Keratinocyte (primary cell): Measurements from ENCODE around the gene ZFR2.

Source experiments
- CTCF ChIP-seq, 3 experiments: IDR thresholded peaks in 1 of 3; conservative IDR thresholded peaks in 1 of 3; optimal IDR thresholded peaks in 1 of 3; 2 replicates in 2 of 3; 3 replicates in 1 of 3; pipeline versions ENCODE3 to v1.5.1; 2011; ENCODE audit warnings: low read length in 3 of 3, mild to moderate bottlenecking in 3 of 3, moderate library complexity in 2 of 3, control low read depth in 1 of 3, inconsistent platforms in 1 of 3; ENCODE audit not compliant: insufficient read depth in 2 of 3; ENCODE audit errors: extremely low read depth in 1 of 3
- EZH2 ChIP-seq: IDR thresholded peaks from one replicate; pipeline ENCODE4 v1.6.1; 2012; ENCODE audit warnings: inconsistent platforms, mild to moderate bottlenecking, low read length, moderate library complexity

- TF ChIP-seq CTCF (optimal IDR thresholded peaks at IDR 0.05 in 1 of 3, IDR thresholded peaks at IDR 0.05 in 1 of 3, conservative IDR thresholded peaks at IDR 0.05 in 1 of 3; ENCODE audit: extremely low read depth in 1 of 3, insufficient read depth in 2 of 3, low read length in 3 of 3) (no peak), EZH2 (no peak)
Observed at GRCh38 chr19:3855320-3855719, 13.5 kb downstream of the ZFR2 start.
